ENCODE measurements around the gene RAB17. TPM values are rescaled to one million over a fixed set of nuclear protein-coding genes. Genes with fewer than 3 reads are reported as not detected.

RAB17 gene
- total and polyA plus RNA-seq, 2 of the 8 experiments (the other 6 are each of a cell fraction or from before 2014, with no cell fraction given): 42.6 to 83.4 TPM

- POLR2A ChIA-PET (ENCODE audit: partially characterized antibody): interaction anchor here (0.6 to 1.0 kb wide), 4 partner anchors 14 to 60 kb away, joined by 3 to 4 read pairs (median 3); no protein-coding TSS in a partner anchor
- Histone ChIP-seq H2BK15ac (ENCODE audit: low read length) (no peak overlapping the region), H3K56ac (replicated peaks; ENCODE audit: insufficient read length, low read depth, low read length) (no peak overlapping the region), H3K9me3 (ENCODE audit: insufficient read depth in 2 of 2, low read depth in 1 of 2, low read length in 1 of 2) (no peaks in the 10 kb centered on the region; a peak in 1 of 4 replicates), H3K4me3 (ENCODE audit: extremely low read depth in 1 of 4, insufficient read depth in 2 of 4, low read depth in 3 of 4, low read length in 4 of 4) (no peak overlapping the region), H3K23ac (ENCODE audit: insufficient read length) (no peak overlapping the region), H3K9ac (replicated peaks in 1 of 4; ENCODE audit: extremely low read depth in 1 of 4, low read depth in 3 of 4, low read length in 3 of 4) (no peak overlapping the region; a peak in 1 of 7 replicates), H2BK5ac (ENCODE audit: low read depth, low read length) (no peak overlapping the region), H2BK20ac (ENCODE audit: low read length) (no peak overlapping the region), H3K23me2 (ENCODE audit: low read depth, low read length) (peaks cover 5% of the 10 kb centered on the region), H3K4me2 (ENCODE audit: insufficient read depth in 1 of 2, low read depth in 2 of 2, low read length in 2 of 2) (no peak overlapping the region), H3K4me1 (replicated peaks in 1 of 4; ENCODE audit: control insufficient read depth in 3 of 4, insufficient read depth in 4 of 4, low read length in 3 of 4) (peaks cover 3 to 13% (median 8%) of the 10 kb centered on the region in 4 experiments; a peak in 5 of 7 replicates), H2BK12ac (ENCODE audit: low read depth, low read length) (no peak overlapping the region), H4K8ac (ENCODE audit: extremely low read depth, insufficient read depth, low read length) (no peak overlapping the region), H3K79me2 (ENCODE audit: control insufficient read depth in 1 of 2, insufficient read depth in 2 of 2, low read length in 2 of 2) (peaks cover 0 to 12% of the 10 kb centered on the region in 2 experiments; a peak in 3 of 4 replicates), H3K27ac (ENCODE audit: low read depth, low read length) (no peak overlapping the region), H3K18ac (ENCODE audit: extremely low read depth, low read length) (no peak overlapping the region), H4K20me1 (replicated peaks in 1 of 2; ENCODE audit: control insufficient read depth in 1 of 2, insufficient read depth in 2 of 2, low read length in 2 of 2) (peaks cover 0 to 2% of the 10 kb centered on the region in 2 experiments), H4K91ac (replicated peaks; ENCODE audit: insufficient read length, low read length) (no peak overlapping the region), H2BK120ac (replicated peaks; ENCODE audit: low read depth, low read length) (no peak overlapping the region), H3K27me3 (replicated peaks in 1 of 4; ENCODE audit: control insufficient read depth in 3 of 4, extremely low read depth in 1 of 4, insufficient read depth in 3 of 4, low read length in 3 of 4) (peaks cover 0 to 26% (median 21%) of the 10 kb centered on the region in 4 experiments; a peak in 6 of 7 replicates), H2AK5ac (ENCODE audit: low read depth, low read length) (no peak overlapping the region), H4K5ac (ENCODE audit: insufficient read length, low read depth, low read length) (no peak overlapping the region), H3K79me1 (ENCODE audit: low read depth, low read length) (peaks cover 11% of the 10 kb centered on the region), H2AFZ (ENCODE audit: low read length) (no peak overlapping the region), H3K14ac (ENCODE audit: insufficient read length) (no peak overlapping the region), H3K36me3 (ENCODE audit: control insufficient read depth in 2 of 4, insufficient read depth in 4 of 4, low read length in 3 of 4) (peaks cover 0 to 4% (median 0%) of the 10 kb centered on the region in 4 experiments; a peak in 2 of 8 replicates), H3K4ac (replicated peaks; ENCODE audit: insufficient read length, low read depth, low read length) (no peak overlapping the region)
- CTCF ChIA-PET (ENCODE audit: partially characterized antibody): interaction anchor here (0.5 to 1.9 kb wide), 2 partner anchors 16 to 37 kb away, joined by 3 to 7 read pairs; no protein-coding TSS in a partner anchor
- TF ChIP-seq KDM1A (IDR thresholded peaks at IDR 0.05; ENCODE audit: borderline replicate concordance, low read length): no peak
- no peak for TF ChIP-seq CHD2 (IDR thresholded peaks at IDR 0.05; ENCODE audit: low read length)
- TF ChIP-seq SP1 (IDR thresholded peaks at IDR 0.05; ENCODE audit: low read depth, low read length): no peak
- TF ChIP-seq MAFK (IDR thresholded peaks at IDR 0.05; ENCODE audit: low read depth, low read length): no peak
- TF ChIP-seq SRF (IDR thresholded peaks at IDR 0.05; ENCODE audit: low read depth, low read length): no peak
- TF ChIP-seq CREB1 (IDR thresholded peaks at IDR 0.05): no peak
- no peak for TF ChIP-seq CHD1 (IDR thresholded peaks at IDR 0.05; ENCODE audit: low read depth, low read length)
- no peak for TF ChIP-seq CTBP2 (IDR thresholded peaks at IDR 0.05; ENCODE audit: borderline replicate concordance, insufficient read depth, insufficient read length, low read length)
- no peak for TF ChIP-seq EGR1 (IDR thresholded peaks at IDR 0.05; ENCODE audit: borderline replicate concordance, low read depth, low read length)
- WGBS, 2 experiments (ENCODE audit: extremely low coverage in 1 of 2, insufficient coverage in 1 of 2, insufficient read length in 1 of 2, insufficient replicate concordance in 2 of 2, low coverage in 1 of 2, low lambda C conversion rate in 2 of 2, missing lambda C conversion rate in 1 of 2): 86% methylated on average over 12 of the region's 12 CpGs; no CpG with 5 or more reads in 1 of the 2 experiments
- FAIRE-seq: no peak
- no peak for DNase-seq (ENCODE audit: low read depth in 1 of 2, low spot score in 2 of 2)
Observed at GRCh38 chr2:237630216-237631000, 39.9 kb upstream of the RAB17 start.

Data from H1 (cell line).